ENCODE measurements around the gene ZDHHC8.

DNA sequence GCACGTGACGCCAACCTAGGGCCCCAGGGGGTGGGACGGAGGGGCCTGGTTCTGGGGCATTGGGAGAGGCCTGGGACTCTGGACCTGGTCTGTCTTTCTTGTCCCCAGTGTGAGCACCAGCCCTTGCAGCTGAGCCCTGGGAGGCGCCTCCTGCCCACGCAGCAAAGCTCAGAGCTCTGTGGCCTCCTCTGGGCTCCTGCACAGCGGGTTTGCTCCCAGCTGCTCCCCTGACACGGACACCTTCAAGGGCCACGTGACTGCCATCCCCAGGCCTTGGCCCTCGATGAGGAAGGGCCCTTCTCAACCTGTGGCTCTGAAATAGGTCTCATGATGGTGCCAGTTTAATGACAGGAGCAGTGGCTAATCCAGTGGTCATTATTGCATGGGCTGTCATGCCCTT, 50.8 kb downstream of the ZDHHC8 start:
- TF ChIP-seq, protein P1, sequence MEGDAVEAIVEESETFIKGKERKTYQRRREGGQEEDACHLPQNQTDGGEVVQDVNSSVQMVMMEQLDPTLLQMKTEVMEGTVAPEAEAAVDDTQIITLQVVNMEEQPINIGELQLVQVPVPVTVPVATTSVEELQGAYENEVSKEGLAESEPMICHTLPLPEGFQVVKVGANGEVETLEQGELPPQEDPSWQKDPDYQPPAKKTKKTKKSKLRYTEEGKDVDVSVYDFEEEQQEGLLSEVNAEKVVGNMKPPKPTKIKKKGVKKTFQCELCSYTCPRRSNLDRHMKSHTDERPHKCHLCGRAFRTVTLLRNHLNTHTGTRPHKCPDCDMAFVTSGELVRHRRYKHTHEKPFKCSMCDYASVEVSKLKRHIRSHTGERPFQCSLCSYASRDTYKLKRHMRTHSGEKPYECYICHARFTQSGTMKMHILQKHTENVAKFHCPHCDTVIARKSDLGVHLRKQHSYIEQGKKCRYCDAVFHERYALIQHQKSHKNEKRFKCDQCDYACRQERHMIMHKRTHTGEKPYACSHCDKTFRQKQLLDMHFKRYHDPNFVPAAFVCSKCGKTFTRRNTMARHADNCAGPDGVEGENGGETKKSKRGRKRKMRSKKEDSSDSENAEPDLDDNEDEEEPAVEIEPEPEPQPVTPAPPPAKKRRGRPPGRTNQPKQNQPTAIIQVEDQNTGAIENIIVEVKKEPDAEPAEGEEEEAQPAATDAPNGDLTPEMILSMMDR (IDR thresholded peaks at IDR 0.05): no peak
- no peak for TF ChIP-seq POLR2A (IDR thresholded peaks at IDR 0.05)
